GM21423 (cell line): ENCODE data around the gene CYP27C1.

Experiments
- ATAC-seq: cut with Tn5 transposase; IDR thresholded peaks from one replicate; pipeline ENCODE4 v1.9.1; 2021; ENCODE audit warnings: mild to moderate bottlenecking, moderate library complexity; ENCODE audit not compliant: unreplicated experiment

CYP27C1 gene

DNA sequence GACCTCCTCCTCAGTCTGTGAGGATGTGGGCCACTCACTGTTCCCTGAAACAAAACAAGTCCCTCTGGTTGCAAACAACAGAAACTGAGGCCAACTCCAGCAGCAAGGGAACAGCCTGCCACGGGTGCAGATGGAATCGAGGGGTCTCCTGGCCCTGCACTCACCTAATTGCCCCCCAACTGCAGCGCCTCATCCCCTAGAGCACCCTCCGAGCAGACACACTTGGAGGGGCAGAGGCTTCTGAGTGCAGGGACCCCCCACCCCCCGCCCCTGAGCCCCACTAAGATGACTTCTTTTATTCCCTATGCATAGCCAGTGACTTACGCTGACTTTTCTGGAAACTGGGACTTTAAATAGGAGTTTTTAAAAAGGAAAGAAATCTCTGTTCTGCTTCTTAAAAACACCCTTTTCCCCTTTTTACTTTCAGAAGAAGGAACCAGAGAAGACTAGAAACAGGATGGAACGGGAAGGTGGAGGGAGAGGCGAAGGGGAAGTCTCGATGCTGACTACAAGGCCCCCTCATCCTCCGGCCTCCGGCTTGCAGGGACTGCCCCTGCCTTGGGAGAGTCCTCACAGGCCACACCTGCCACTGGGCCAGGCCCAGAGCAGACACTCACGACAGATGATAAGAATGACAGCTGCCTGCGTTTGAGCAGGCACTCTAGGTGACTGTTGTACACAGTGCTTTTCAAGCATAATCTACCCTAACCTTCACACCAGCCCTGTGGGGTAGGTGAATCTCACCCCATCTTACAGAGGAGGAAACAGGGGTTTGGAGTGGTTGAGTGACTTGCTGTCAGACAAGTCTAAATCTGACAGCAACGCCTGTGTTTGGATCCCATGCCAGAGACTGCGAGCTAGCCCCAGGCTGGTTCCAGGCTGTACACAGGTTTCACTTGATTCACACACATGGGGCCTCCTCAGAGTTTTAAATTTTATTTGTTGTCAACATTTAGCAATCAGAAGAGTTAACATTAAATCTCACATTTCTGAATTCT is 85.0 kb downstream of the CYP27C1 start:
- ATAC-seq, result no peak

DNA sequence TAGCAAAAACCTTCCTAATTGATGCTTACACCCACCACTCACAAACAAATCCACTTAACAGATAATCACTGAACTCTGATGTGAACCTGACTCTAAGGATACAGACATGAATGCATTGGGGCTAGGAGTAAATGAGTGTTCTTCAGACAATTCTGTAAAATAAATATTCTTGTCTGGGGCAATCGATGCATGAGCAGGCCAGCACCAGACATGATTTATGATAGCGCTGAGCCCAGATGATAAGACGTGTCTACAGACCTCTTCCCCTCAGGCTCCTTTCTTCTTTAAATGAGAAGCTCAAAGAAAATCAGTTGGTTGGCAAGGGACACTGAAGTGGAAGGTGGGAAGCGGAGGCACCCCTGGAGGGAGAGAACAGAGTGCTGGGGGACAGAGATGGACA is 85.9 kb downstream of the CYP27C1 start:
- no peak for ATAC-seq
